Mucosa of descending colon (tissue), 3 donors: Measurements from ENCODE around the gene CHST1. TPM values are rescaled to one million over a fixed set of nuclear protein-coding genes. Genes with fewer than 3 reads are reported as not detected.

ENCODE experiments used
- ATAC-seq: fragments of 200-7000 bp; cut with Tn5 transposase; one replicate; pipeline ENCODE4 v1.9.1; 2020; ENCODE audit warnings: mild to moderate bottlenecking, moderate library complexity
- DNase-seq, 3 donors: peaks; one replicate each; pipeline ENCODE4 v3.0.0-alpha.2; 2020
- H3K36me3 ChIP-seq: fragments of 200-600 bp; one replicate; pipeline ENCODE4 v1.8.0; 2021; ENCODE audit warnings: low read depth, mild to moderate bottlenecking
- H3K4me1 ChIP-seq: fragments of 200-600 bp; one replicate; pipeline ENCODE4 v1.8.0; 2021; ENCODE audit warnings: low read depth, mild to moderate bottlenecking
- H3K4me3 ChIP-seq: fragments of 200-600 bp; one replicate; pipeline ENCODE4 v1.8.0; 2021; ENCODE audit warnings: mild to moderate bottlenecking
- H3K9me3 ChIP-seq: fragments of 200-600 bp; one replicate; pipeline ENCODE4 v1.8.0; 2021; ENCODE audit warnings: mild to moderate bottlenecking
- CTCF ChIP-seq: fragments of 200-600 bp; IDR thresholded peaks from one replicate; pipeline ENCODE4 v1.8.0; 2022; ENCODE audit warnings: antibody characterized with exemption, mild to moderate bottlenecking
- intact Hi-C, 2 donors: fragments of 100-400 bp; cut with DNase I in 1 of 2; cut with micrococcal nuclease in 1 of 2; formaldehyde crosslinking; loops; one replicate each; pipeline versions ENCODE4 v1.11.0 to v1.11.1; 2022; cut with DNase I, micrococcal nuclease
- total RNA-seq, 3 donors: library from RNA; stranded (reverse); fragmentation: NEBNext Ultra II Directional in 2 of 3; extraction: Animal tissue kit (Norgen Biotek cat#: 25700) in 2 of 3; gene quantifications; one replicate each; pipeline versions ENCODE4 v1.2.1 to v1.2.4, GENCODE V29; 2021 to 2023
- donor health status: DM: no; HTN: no; CAD: no; lungs with moderate emphysema.
- donor health status: DM: no; HTN: no; CAD: no.
- donor health status: DM: no; HTN: yes; CAD: no.

CHST1 gene
- total RNA-seq, 3 donors from 2014 or later: 0.58 to 2.8 (median 1.4) TPM

- TF ChIP-seq CTCF: no peak
- H3K4me3 ChIP-seq: no peak overlapping the region
- ATAC-seq (no peak), DNase-seq (no peak)
- H3K36me3 ChIP-seq: no peaks in the 10 kb centered on the region
- no peaks in the 10 kb centered on the region for H3K9me3 ChIP-seq
- intact Hi-C loops: no loop called here
- peaks cover 3% of the 10 kb centered on the region for H3K4me1 ChIP-seq
Observed at GRCh38 chr11:45647786-45648185, 17.6 kb downstream of the CHST1 start.

GRCh38 chr11:45647329-45647728 is 18.1 kb downstream of the CHST1 start:
- Histone ChIP-seq H3K4me1 (peaks cover 3% of the 10 kb centered on the region), H3K4me3 (no peak overlapping the region), H3K36me3 (no peaks in the 10 kb centered on the region), H3K9me3 (no peaks in the 10 kb centered on the region)
- intact Hi-C loops: no loop called here
- ATAC-seq: no peak
- TF ChIP-seq CTCF: no peak
- DNase-seq: no peak

GRCh38 chr11:45646275-45646927 is 19.0 kb downstream of the CHST1 start:
- DNase-seq: no peak
- intact Hi-C loops: no loop called here
- TF ChIP-seq CTCF: no peak
- Histone ChIP-seq H3K9me3 (no peaks in the 10 kb centered on the region), H3K4me1 (peaks cover 3% of the 10 kb centered on the region), H3K36me3 (no peaks in the 10 kb centered on the region), H3K4me3 (no peak overlapping the region)
- ATAC-seq: peak; percentile 36

- no peak overlapping the region for H3K4me3 ChIP-seq
- intact Hi-C loops: no loop called here
- H3K36me3 ChIP-seq: no peaks in the 10 kb centered on the region
- TF ChIP-seq CTCF: no peak
- no peak for ATAC-seq
- no peak for DNase-seq
- H3K9me3 ChIP-seq: no peaks in the 10 kb centered on the region
- peaks cover 3% of the 10 kb centered on the region for H3K4me1 ChIP-seq
Observed at GRCh38 chr11:45644981-45645889, 20.2 kb downstream of the CHST1 start.

- Histone ChIP-seq H3K4me3 (no peak overlapping the region), H3K4me1 (peaks cover 3% of the 10 kb centered on the region), H3K9me3 (no peaks in the 10 kb centered on the region), H3K36me3 (no peaks in the 10 kb centered on the region)
- intact Hi-C loops: no loop called here
- DNase-seq (no peak), ATAC-seq (no peak)
- TF ChIP-seq CTCF: no peak
Observed at GRCh38 chr11:45643598-45644260, 21.7 kb downstream of the CHST1 start.
